Gastroesophageal sphincter (tissue), 3 donors: ENCODE data around the gene CCNL1.

Source experiments
- EP300 ChIP-seq: sonication (generic); formaldehyde crosslinking; IDR thresholded peaks from one replicate; pipeline ENCODE4 v1.6.1; 2017; ENCODE audit warnings: antibody characterized with exemption, mild to moderate bottlenecking
- POLR2AphosphoS5 ChIP-seq: sonication (generic); formaldehyde crosslinking; IDR thresholded peaks from one replicate; pipeline ENCODE4 v1.6.1; 2017; ENCODE audit warnings: antibody characterized with exemption
- TF ChIP-seq, protein P1 (sequence below), 4 experiments: fragments of 200-600 bp in 2 of 4; fragments of 450-650 bp in 2 of 4; sonication (generic) in 1 of 4; IDR thresholded peaks; one replicate each; pipeline ENCODE4 v1.5.1; 2017 to 2019; ENCODE audit warnings: antibody characterized with exemption in 4 of 4, mild to moderate bottlenecking in 2 of 4, moderate library complexity in 2 of 4

DNA sequence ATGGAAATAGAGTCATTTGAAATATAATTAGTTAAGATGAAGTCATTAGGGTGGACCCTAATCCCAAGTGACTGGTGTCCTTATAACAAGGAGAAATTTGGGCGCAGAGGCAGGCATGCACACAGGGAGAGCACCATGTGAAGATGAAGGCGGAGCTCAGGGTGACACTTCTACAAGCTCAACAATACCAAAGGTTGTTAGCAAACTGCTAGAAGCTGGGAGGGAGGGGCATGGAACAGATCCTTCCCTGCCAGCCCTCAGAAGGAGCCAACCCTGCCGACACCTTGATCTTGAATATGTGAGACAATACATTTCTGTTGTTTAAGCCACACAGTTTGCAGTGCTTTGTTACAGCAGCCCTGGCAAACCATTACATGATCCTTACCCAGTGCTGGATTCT is 57.8 kb downstream of the CCNL1 start:
- TF ChIP-seq, protein P1, sequence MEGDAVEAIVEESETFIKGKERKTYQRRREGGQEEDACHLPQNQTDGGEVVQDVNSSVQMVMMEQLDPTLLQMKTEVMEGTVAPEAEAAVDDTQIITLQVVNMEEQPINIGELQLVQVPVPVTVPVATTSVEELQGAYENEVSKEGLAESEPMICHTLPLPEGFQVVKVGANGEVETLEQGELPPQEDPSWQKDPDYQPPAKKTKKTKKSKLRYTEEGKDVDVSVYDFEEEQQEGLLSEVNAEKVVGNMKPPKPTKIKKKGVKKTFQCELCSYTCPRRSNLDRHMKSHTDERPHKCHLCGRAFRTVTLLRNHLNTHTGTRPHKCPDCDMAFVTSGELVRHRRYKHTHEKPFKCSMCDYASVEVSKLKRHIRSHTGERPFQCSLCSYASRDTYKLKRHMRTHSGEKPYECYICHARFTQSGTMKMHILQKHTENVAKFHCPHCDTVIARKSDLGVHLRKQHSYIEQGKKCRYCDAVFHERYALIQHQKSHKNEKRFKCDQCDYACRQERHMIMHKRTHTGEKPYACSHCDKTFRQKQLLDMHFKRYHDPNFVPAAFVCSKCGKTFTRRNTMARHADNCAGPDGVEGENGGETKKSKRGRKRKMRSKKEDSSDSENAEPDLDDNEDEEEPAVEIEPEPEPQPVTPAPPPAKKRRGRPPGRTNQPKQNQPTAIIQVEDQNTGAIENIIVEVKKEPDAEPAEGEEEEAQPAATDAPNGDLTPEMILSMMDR (IDR thresholded peaks at IDR 0.05), result no peak
- TF ChIP-seq POLR2AphosphoS5 (no peak), EP300 (no peak)
